Panc1 (cell line): ENCODE data around the gene FGD3. TPM values are rescaled to one million over a fixed set of nuclear protein-coding genes. Genes with fewer than 3 reads are reported as not detected.

Source experiments
- ATAC-seq: fragments of 200-7000 bp; cut with Tn5 transposase; 2 replicates; pipeline ENCODE4 v1.9.1; 2020; ENCODE audit warnings: mild to moderate bottlenecking, moderate library complexity
- BruUV-seq: library from RNA; stranded (reverse); fragments of 400-500 nt; replicated peaks from 2 replicates; lab custom pipeline; 2021; lab: Mats Ljungman, UMichigan
- CTCF ChIA-PET: fragments of 300-600 bp; sonication (Branson Sonifier 250); formaldehyde crosslinking; loops from one replicate; lab custom pipeline; 2022; ENCODE audit warnings: antibody characterized with exemption; lab: Charles Lee
- POLR2A ChIA-PET: fragments of 300-600 bp; sonication (Branson Sonifier 250); formaldehyde crosslinking; loops from one replicate; lab custom pipeline; 2022; ENCODE audit warnings: antibody characterized with exemption; lab: Charles Lee
- DNase-seq: peaks from one replicate; pipeline ENCODE4 v3.0.0-alpha.2; 2010; ENCODE audit warnings: low read depth, low spot score
- H3K27ac ChIP-seq: 2 replicates; pipeline ENCODE4 v1.5.1; 2011; ENCODE audit warnings: mild to moderate bottlenecking, low read length, inconsistent platforms
- H3K27me3 ChIP-seq: fragments of 200-500 bp; sonication (Bioruptor generic); 2 replicates; pipeline ENCODE4 v1.6.0; 2014; ENCODE audit warnings: low read length, inconsistent platforms; ENCODE audit not compliant: control insufficient read depth, insufficient read depth
- H3K36me3 ChIP-seq: fragments of 200-500 bp; sonication (Bioruptor generic); 2 replicates; pipeline ENCODE4 v1.5.1; 2014; ENCODE audit warnings: inconsistent platforms, mild to moderate bottlenecking, low read length, moderate library complexity; ENCODE audit not compliant: control insufficient read depth, insufficient read depth
- H3K4me1 ChIP-seq: 2 replicates; pipeline ENCODE4 v1.5.1; 2011; ENCODE audit warnings: inconsistent platforms, mild to moderate bottlenecking, low read length, moderate library complexity; ENCODE audit not compliant: control insufficient read depth, insufficient read depth
- H3K4me3 ChIP-seq, 2 experiments: 2 replicates each; pipeline ENCODE4 v1.5.1; 2011 to 2012; ENCODE audit warnings: low read depth in 2 of 2, low read length in 2 of 2, mild to moderate bottlenecking in 2 of 2, inconsistent platforms in 1 of 2, moderate library complexity in 1 of 2
- H3K9me3 ChIP-seq: fragments of 200-500 bp; sonication (Bioruptor generic); 2 replicates; pipeline ENCODE4 v1.5.1; 2014; ENCODE audit warnings: low read depth, mild to moderate bottlenecking, inconsistent platforms, low read length, moderate library complexity; ENCODE audit not compliant: control insufficient read depth, insufficient read depth
- CTCF ChIP-seq: fragments of 450-650 bp; IDR thresholded peaks from 2 replicates; pipeline ENCODE4 v1.5.1; 2017; ENCODE audit warnings: mild to moderate bottlenecking
- POLR2AphosphoS5 ChIP-seq: IDR thresholded peaks from 2 replicates; pipeline ENCODE4 v1.6.1; 2012; ENCODE audit warnings: mild to moderate bottlenecking, low read depth, low read length, moderate library complexity
- SIN3A ChIP-seq: IDR thresholded peaks from 2 replicates; pipeline ENCODE4 v1.6.1; 2012; ENCODE audit warnings: low read depth, mild to moderate bottlenecking, low read length, moderate library complexity, borderline replicate concordance; ENCODE audit not compliant: insufficient read depth
- TCF7L2 ChIP-seq: IDR thresholded peaks from 2 replicates; pipeline ENCODE4 v1.6.1; 2011; ENCODE audit warnings: mild to moderate bottlenecking, low read depth, low read length, inconsistent platforms
- in situ Hi-C: cut with HindIII; loops from 2 replicates; pipeline ENCODE4 v1.10.0; 2016; ENCODE audit warnings: low sequenced_read_pairs, low pct_unique_long_range_greater_than_20kb
- intact Hi-C: fragments of 100-400 bp; cut with micrococcal nuclease; formaldehyde crosslinking; loops from one replicate; pipeline ENCODE4 v1.10.0; 2022; ENCODE audit not compliant: unreplicated experiment
- total RNA-seq: library from RNA; stranded (reverse); gene quantifications from one replicate; pipeline ENCODE4 v1.2.1, GENCODE V29; 2021; ENCODE audit not compliant: unreplicated experiment
- TF ChIP-seq, protein P1 (sequence below), 2 experiments: IDR thresholded peaks; 2 replicates each; pipeline ENCODE4 v1.6.1; 2011 to 2012; ENCODE audit warnings: low read depth in 2 of 2, control low read depth in 1 of 2, low read length in 1 of 2, mild to moderate bottlenecking in 1 of 2, moderate library complexity in 1 of 2; ENCODE audit not compliant: insufficient read depth in 1 of 2

FGD3 gene
- total RNA-seq, 1 experiment from 2014 or later, result 0.80 TPM

DNA sequence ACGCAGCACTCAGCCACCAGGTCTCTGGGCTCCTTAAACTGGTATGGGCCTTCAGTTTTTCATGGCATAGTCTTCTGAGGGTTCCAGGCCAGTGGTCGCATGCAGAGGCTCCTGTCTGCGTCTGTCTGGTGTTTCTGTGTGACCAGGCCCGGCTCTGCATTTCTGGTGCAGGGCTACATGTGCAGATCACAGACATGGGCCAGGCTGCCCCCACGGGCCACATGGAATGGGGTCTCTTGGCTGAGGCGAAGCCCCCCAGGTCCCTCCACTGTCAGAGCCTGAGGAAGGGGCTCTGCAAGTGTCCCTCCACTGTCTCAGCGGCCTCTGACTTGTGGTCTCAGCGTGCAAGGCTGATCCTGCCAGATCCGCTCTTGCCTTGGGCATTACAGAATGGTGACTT is 133.1 kb downstream of the FGD3 start:
- DNase-seq, result no peak
- ChIA-PET POLR2A (no interaction called here), CTCF (interaction anchor here (0.6 kb wide), 1 partner anchor 395 kb away, joined by 5 read pairs; no protein-coding TSS in a partner anchor)
- no peak for ATAC-seq
- no peaks in the 10 kb centered on the region for H3K9me3 ChIP-seq
- TF ChIP-seq POLR2AphosphoS5 (no peak), CTCF (no peak), SIN3A (no peak), TCF7L2 (no peak)
- TF ChIP-seq, protein P1, sequence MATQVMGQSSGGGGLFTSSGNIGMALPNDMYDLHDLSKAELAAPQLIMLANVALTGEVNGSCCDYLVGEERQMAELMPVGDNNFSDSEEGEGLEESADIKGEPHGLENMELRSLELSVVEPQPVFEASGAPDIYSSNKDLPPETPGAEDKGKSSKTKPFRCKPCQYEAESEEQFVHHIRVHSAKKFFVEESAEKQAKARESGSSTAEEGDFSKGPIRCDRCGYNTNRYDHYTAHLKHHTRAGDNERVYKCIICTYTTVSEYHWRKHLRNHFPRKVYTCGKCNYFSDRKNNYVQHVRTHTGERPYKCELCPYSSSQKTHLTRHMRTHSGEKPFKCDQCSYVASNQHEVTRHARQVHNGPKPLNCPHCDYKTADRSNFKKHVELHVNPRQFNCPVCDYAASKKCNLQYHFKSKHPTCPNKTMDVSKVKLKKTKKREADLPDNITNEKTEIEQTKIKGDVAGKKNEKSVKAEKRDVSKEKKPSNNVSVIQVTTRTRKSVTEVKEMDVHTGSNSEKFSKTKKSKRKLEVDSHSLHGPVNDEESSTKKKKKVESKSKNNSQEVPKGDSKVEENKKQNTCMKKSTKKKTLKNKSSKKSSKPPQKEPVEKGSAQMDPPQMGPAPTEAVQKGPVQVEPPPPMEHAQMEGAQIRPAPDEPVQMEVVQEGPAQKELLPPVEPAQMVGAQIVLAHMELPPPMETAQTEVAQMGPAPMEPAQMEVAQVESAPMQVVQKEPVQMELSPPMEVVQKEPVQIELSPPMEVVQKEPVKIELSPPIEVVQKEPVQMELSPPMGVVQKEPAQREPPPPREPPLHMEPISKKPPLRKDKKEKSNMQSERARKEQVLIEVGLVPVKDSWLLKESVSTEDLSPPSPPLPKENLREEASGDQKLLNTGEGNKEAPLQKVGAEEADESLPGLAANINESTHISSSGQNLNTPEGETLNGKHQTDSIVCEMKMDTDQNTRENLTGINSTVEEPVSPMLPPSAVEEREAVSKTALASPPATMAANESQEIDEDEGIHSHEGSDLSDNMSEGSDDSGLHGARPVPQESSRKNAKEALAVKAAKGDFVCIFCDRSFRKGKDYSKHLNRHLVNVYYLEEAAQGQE (IDR thresholded peaks at IDR 0.05; ENCODE audit: insufficient read depth in 1 of 2, low read depth in 2 of 2, low read length in 1 of 2), result no peak
- H3K27ac ChIP-seq, result no peak overlapping the region
- in situ Hi-C loops (no loop called here), intact Hi-C loops (no loop called here)
- no peaks in the 10 kb centered on the region for H3K36me3 ChIP-seq
- no peaks in the 10 kb centered on the region for H3K27me3 ChIP-seq
- H3K4me1 ChIP-seq, result no peaks in the 10 kb centered on the region
- BruUV-seq, result no TSS peak
- no peak overlapping the region for H3K4me3 ChIP-seq

- Histone ChIP-seq H3K9me3 (no peaks in the 10 kb centered on the region), H3K4me1 (no peaks in the 10 kb centered on the region), H3K4me3 (no peak overlapping the region), H3K27me3 (no peaks in the 10 kb centered on the region), H3K27ac (no peak overlapping the region), H3K36me3 (no peaks in the 10 kb centered on the region)
- ATAC-seq (no peak), DNase-seq (no peak)
- in situ Hi-C loops (no loop called here), intact Hi-C loops (no loop called here)
- TF ChIP-seq TCF7L2 (no peak), CTCF (no peak), SIN3A (no peak), POLR2AphosphoS5 (no peak)
- TF ChIP-seq, protein P1 (IDR thresholded peaks at IDR 0.05; ENCODE audit: insufficient read depth in 1 of 2, low read depth in 2 of 2, low read length in 1 of 2), result no peak
- ChIA-PET CTCF (no interaction called here), POLR2A (no interaction called here)
- no TSS peak for BruUV-seq
These were observed 133.8 kb downstream of the FGD3 start for GRCh38 chr9:93081081-93081529.
